GM18873 (cell line): ENCODE measurements around the gene ZSCAN29.

ENCODE experiments used
- ATAC-seq: cut with Tn5 transposase; IDR thresholded peaks from one replicate; pipeline ENCODE4 v1.9.1; 2021; ENCODE audit warnings: mild to moderate bottlenecking, moderate library complexity, moderate number of reproducible peaks; ENCODE audit not compliant: unreplicated experiment, low FRiP score

ZSCAN29 gene

DNA sequence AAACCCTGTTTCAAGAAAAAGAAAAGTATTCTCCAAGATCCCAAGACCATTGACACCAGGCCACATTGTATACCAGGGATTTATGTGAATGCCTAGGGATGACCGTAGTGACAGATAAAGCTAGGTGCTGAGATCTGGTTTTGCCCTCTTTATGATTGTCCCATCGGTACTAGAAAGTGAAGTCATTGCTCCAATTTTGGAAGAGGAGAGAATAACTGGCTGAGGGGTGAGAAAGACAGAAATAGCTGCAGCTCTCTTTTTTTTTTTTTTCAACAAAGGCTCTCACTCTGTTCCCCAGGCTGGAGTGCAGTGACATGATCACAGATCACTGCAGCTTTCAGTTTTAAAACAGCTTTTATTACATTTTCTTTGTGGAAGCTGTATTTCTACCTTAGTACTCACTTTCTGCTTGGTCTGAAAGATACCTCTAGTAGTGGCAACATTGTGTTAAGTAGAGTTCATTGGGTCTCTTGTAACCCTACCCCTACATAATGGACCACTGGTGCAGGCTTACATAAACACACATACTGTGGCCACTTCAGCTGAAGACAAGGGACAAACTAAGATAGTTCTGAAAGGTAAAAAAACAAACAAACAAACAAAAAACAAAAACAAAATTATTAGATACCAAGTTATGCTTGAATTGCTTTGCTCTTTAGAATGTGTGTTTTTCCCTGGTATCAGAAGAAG, 18.0 kb downstream of the ZSCAN29 start:
- no peak for ATAC-seq

GRCh38 chr15:43347114-43347513, 23.7 kb downstream of the ZSCAN29 start:
- ATAC-seq = no peak

DNA sequence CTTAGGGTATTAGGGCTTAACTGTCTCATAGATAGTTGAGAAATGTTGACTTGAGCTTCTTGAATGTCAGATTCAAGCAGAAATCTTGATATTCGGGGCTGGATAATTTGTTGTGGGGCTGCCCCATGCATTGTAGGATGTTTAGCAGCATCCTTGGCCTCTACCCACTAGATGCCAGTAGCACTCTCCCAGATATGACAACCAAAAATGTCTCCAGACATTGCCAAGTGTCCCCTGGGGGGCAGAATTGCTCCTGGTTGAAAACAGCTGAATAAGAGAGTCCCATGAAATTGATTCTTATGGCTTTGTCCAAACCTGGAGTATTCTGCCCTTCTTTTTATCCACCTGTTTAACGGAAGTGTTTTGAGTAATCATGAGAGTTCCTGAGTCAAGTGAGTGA, 24.5 kb downstream of the ZSCAN29 start:
- no peak for ATAC-seq

DNA sequence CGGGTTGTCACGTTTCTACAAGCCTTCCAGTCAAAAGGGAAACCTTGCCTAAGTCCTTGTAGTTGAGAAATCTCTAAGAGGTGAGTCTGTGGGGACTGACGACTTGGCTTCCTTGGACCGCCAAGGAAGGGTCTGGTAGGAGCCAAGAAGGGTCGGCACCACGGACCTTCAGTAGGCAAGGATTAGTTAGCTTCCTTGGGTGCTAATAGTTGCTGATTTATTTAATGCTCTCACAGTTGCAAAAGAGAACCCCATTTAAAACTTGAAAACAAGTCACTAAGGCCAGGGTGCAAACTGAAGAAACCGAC, 40.1 kb downstream of the ZSCAN29 start:
- peak; percentile 15 for ATAC-seq

GRCh38 chr15:43329960-43330779, 40.7 kb downstream of the ZSCAN29 start, which contains the start of gene LCMT2:
LCMT2 (minus strand) TSS chr15:43330573; CDS start chr15:43330489, 84 bp downstream.
- peak; percentile 90 for ATAC-seq

- no peak for ATAC-seq
These were observed 41.5 kb downstream of the ZSCAN29 start for GRCh38 chr15:43329217-43329959.

DNA sequence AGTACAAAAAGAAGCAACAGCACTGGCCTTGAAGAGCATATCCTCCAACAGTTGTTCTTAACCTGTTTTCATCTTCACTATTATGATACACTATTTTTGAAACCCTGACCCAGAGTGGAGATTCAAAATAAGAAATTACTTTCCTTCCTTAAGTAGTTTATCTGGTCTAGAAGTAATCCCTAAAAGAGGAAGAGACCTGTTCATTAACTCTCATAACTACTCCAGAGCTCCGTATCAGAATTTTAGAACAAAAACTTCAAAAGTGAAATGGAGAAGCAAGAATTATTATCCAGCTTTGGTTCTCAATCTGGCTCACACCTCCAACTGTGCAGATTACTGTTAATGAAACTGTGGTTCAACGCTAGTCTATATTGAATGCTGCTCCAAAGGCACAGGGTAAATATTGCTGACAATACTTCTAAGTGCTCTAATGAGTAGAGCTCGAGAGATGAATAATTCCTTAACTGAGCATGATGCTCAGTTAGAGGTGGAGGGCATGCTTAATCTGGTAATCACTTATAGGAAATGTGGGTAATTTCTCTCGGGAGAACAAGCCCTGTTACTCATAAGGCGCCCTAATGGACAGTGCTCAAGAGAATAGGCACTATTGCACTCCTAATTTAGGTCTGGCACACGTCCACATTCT, 45.7 kb downstream of the ZSCAN29 start:
- no peak for ATAC-seq

GRCh38 chr15:43318990-43319771, 51.7 kb downstream of the ZSCAN29 start:
- no peak for ATAC-seq

DNA sequence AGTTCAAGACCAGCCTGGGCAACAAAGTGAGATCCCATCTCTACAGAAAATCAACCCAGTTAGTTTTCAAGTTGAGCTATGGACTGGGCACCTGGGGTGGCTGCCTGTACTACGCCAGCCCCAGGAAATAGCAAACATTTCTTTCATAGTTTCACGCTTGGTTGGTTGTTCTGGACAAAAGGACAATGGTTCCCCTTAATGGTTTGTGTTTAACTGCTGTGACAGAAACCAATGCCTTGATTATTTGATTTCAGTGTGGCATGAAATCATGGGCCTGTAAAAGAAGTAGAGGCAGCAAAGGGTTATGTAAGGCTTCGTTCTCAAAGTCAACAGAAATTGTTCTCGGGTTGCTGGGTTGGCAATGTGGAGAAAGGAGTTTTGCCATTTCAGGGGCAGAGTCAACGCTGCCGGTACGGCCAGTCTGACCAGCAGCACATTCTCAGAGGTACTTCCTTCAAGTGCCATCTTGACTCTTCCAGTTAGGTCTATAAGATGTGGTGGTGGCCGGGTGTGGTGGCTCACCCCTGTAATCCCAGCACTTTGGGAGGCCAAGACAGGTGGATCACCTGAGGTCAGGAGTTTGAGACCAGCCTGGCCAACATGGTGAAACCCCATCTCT, 53.2 kb downstream of the ZSCAN29 start:
- no peak for ATAC-seq

DNA sequence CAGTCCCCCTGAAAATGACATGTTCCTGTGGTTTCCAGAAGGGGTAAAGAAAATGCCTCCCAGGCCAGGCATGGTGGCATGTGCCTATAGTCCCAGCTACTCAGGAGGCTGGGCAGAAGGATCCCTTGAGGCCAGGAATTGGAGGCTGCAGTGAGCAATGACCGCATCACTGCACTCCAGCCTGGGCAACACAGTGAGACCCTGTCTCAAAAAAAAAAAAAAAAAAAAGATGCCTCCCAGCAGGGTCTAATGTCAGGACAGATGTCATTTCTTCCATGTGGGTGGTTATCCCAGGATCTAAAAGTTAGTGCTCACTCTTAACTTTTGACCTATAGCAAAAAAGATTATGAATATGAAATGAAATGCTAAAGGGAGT, 53.9 kb downstream of the ZSCAN29 start:
- no peak for ATAC-seq

GRCh38 chr15:43316016-43316970, 54.5 kb downstream of the ZSCAN29 start:
- no peak for ATAC-seq

GRCh38 chr15:43314171-43314570, 56.7 kb downstream of the ZSCAN29 start:
- no peak for ATAC-seq

DNA sequence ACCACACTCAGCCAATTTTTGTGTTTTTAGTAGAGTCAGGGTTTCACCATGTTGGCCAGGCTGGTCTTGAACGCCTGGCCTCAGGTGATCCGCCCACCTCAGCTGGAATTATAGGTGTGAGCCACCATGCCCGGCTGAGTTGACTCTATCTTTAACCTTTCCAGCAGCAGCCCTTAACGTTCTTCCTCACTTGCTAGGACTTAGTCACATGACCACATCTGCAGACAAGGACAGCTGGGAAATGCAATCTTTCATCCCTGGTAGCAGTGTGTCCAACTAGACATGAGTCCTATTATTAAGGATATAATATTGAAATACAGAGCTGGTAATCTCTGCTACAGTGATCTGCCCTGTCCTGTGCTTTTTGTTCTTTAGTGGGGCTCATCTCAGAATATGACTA, 58.5 kb downstream of the ZSCAN29 start:
- ATAC-seq = no peak
